KMS-11 (cell line): ENCODE data around the gene RNPS1.
A peak's percentile ranks its signal among the peaks of the same experiment; 100 is the strongest.

Experiments used
- H2AFZ ChIP-seq: fragments of 200-600 bp; sonication (generic); 2 replicates; pipeline ENCODE4 v1.6.1; 2016; ENCODE audit warnings: antibody characterized with exemption, mixed run types, low read depth
- H3K27ac ChIP-seq: fragments of 200-600 bp; sonication (generic); 2 replicates; pipeline ENCODE4 v1.6.1; 2016; ENCODE audit warnings: mild to moderate bottlenecking, mixed run types
- H3K27me3 ChIP-seq: fragments of 200-600 bp; sonication (generic); 2 replicates; pipeline ENCODE4 v1.6.1; 2017; ENCODE audit warnings: mild to moderate bottlenecking, low read depth, mixed run types, moderate library complexity; ENCODE audit not compliant: insufficient read depth
- H3K36me3 ChIP-seq: fragments of 200-600 bp; sonication (generic); 2 replicates; pipeline ENCODE4 v1.6.1; 2017; ENCODE audit warnings: mild to moderate bottlenecking, mixed run types; ENCODE audit not compliant: insufficient read depth
- H3K4me1 ChIP-seq: fragments of 200-600 bp; sonication (generic); 2 replicates; pipeline ENCODE4 v1.6.1; 2016; ENCODE audit warnings: mild to moderate bottlenecking, low read depth, mixed run types; ENCODE audit not compliant: poor library complexity, severe bottlenecking
- H3K4me2 ChIP-seq: fragments of 200-600 bp; sonication (generic); 2 replicates; pipeline ENCODE4 v1.7.0; 2016; ENCODE audit warnings: mild to moderate bottlenecking, mixed run types
- H3K4me3 ChIP-seq: fragments of 200-600 bp; sonication (generic); IDR thresholded peaks from 2 replicates; pipeline ENCODE4 v1.6.1; 2017; ENCODE audit warnings: low read depth, low read length, mixed read lengths; ENCODE audit not compliant: insufficient read depth
- H3K79me2 ChIP-seq: fragments of 200-600 bp; sonication (generic); 2 replicates; pipeline ENCODE4 v1.6.1; 2016; ENCODE audit warnings: low read depth, mixed run types; ENCODE audit not compliant: insufficient read depth
- H3K9ac ChIP-seq: fragments of 200-600 bp; sonication (generic); 2 replicates; pipeline ENCODE4 v1.6.1; 2016; ENCODE audit warnings: mild to moderate bottlenecking, mixed run types
- H4K20me1 ChIP-seq: fragments of 200-600 bp; sonication (generic); 2 replicates; pipeline ENCODE4 v1.6.1; 2016; ENCODE audit warnings: mild to moderate bottlenecking, mixed run types; ENCODE audit not compliant: insufficient read depth
- TF ChIP-seq, protein P1 (sequence below): fragments of 200-600 bp; sonication (generic); conservative IDR thresholded peaks from 2 replicates; pipeline ENCODE4 v1.6.1; 2017; ENCODE audit warnings: low read depth, mild to moderate bottlenecking, antibody characterized with exemption, low read length, moderate library complexity, mixed read lengths

RNPS1 gene

DNA sequence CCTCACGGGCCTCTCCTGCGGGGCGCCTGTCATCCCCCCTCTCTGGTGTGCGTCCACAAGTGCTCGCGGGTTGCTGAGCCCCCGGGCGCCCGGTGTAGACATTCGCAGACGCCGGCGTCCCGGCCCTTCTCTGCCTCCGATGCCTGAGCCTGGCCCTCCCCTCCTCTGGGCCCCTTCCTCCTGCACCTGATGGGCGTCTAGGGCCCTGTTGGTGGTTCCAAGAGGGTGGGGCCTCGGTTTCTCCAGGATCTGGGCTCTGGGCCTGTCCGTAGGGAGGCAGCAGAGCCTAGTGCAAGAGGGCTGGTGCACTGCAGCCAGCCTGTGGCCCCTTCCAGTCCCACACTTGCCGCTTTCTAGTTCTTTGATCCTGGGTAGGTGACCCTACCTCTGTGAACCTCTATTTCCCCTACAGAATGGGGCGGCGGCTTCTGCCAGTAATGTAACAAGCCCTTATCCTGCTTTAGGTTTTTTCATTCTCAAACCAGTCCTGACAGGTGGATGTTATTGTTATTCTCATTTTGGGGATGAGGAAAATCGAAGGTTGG is 43.9 kb downstream of the RNPS1 start:
- peaks cover 16% of the 10 kb centered on the region for H3K4me1 ChIP-seq
- TF ChIP-seq, protein P1, sequence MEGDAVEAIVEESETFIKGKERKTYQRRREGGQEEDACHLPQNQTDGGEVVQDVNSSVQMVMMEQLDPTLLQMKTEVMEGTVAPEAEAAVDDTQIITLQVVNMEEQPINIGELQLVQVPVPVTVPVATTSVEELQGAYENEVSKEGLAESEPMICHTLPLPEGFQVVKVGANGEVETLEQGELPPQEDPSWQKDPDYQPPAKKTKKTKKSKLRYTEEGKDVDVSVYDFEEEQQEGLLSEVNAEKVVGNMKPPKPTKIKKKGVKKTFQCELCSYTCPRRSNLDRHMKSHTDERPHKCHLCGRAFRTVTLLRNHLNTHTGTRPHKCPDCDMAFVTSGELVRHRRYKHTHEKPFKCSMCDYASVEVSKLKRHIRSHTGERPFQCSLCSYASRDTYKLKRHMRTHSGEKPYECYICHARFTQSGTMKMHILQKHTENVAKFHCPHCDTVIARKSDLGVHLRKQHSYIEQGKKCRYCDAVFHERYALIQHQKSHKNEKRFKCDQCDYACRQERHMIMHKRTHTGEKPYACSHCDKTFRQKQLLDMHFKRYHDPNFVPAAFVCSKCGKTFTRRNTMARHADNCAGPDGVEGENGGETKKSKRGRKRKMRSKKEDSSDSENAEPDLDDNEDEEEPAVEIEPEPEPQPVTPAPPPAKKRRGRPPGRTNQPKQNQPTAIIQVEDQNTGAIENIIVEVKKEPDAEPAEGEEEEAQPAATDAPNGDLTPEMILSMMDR: no peak
- H3K4me2 ChIP-seq: peak overlapping the region; percentile 99
- no peaks in the 10 kb centered on the region for H3K27me3 ChIP-seq
- peak overlapping the region; percentile 88 for H3K9ac ChIP-seq
- no peak overlapping the region for H3K4me3 ChIP-seq
- H3K36me3 ChIP-seq: no peaks in the 10 kb centered on the region
- peak overlapping the region; percentile 53 for H3K27ac ChIP-seq
- peaks cover 48% of the 10 kb centered on the region for H3K79me2 ChIP-seq
- no peaks in the 10 kb centered on the region for H4K20me1 ChIP-seq
- H2AFZ ChIP-seq: peak overlapping the region; percentile 75

GRCh38 chr16:2223221-2223941 is 44.5 kb downstream of the RNPS1 start, which contains the start of gene E4F1:
Gene E4F1, plus strand, starts transcription at chr16:2223591. Its CDS starts 23 bp downstream, at chr16:2223614.
- Histone ChIP-seq H3K4me1 (peaks cover 16% of the 10 kb centered on the region), H3K27me3 (no peaks in the 10 kb centered on the region), H3K4me3 (no peak within 1 kb of the TSS), H3K9ac (peak within 1 kb of the TSS; percentile 88), H4K20me1 (no peaks in the 10 kb centered on the region), H2AFZ (peak within 1 kb of the TSS; percentile 75), H3K36me3 (no peaks in the 10 kb centered on the region), H3K79me2 (peaks cover 48% of the 10 kb centered on the region), H3K27ac (peak within 1 kb of the TSS; percentile 53), H3K4me2 (peak within 1 kb of the TSS; percentile 99)
- TF ChIP-seq, protein P1: no peak

GRCh38 chr16:2216330-2216729 is 51.6 kb downstream of the RNPS1 start:
- Histone ChIP-seq H4K20me1 (no peaks in the 10 kb centered on the region), H3K4me2 (no peak overlapping the region; the same call in 1 of the 2 replicates), H3K79me2 (peaks cover 15% of the 10 kb centered on the region), H3K36me3 (no peaks in the 10 kb centered on the region), H3K27me3 (no peaks in the 10 kb centered on the region), H3K4me3 (no peak overlapping the region), H3K9ac (no peak overlapping the region), H3K27ac (no peak overlapping the region), H3K4me1 (peaks cover 14% of the 10 kb centered on the region), H2AFZ (no peak overlapping the region)
- TF ChIP-seq, protein P1: no peak

- Histone ChIP-seq H4K20me1 (no peaks in the 10 kb centered on the region), H3K4me1 (peaks cover 14% of the 10 kb centered on the region), H3K27me3 (no peaks in the 10 kb centered on the region), H3K4me3 (no peak within 1 kb of the TSS), H3K9ac (peak within 1 kb of the TSS; percentile 83), H3K36me3 (no peaks in the 10 kb centered on the region), H3K4me2 (peak within 1 kb of the TSS; percentile 98), H2AFZ (peak within 1 kb of the TSS; percentile 74), H3K79me2 (peaks cover 15% of the 10 kb centered on the region), H3K27ac (peak within 1 kb of the TSS; percentile 79)
- TF ChIP-seq, protein P1: no peak
Observed at GRCh38 chr16:2214719-2214968, 53.3 kb downstream of the RNPS1 start, which contains the start of gene PGP. Gene PGP, minus strand, starts transcription at chr16:2214840. Its CDS starts 63 bp downstream, at chr16:2214777.
